A673 (cell line): ENCODE measurements around the gene MAN2A2.

ENCODE experiments used
- EZH2 ChIP-seq: fragments of 200-600 bp; sonication (generic); IDR thresholded peaks from 2 replicates; pipeline ENCODE4 v1.6.1; 2017; ENCODE audit warnings: borderline replicate concordance, low read depth, mild to moderate bottlenecking, mixed read lengths, antibody characterized with exemption, low read length; ENCODE audit not compliant: poor library complexity, severe bottlenecking
- TF ChIP-seq, protein P1 (sequence below): fragments of 300-800, 200-600 bp; sonication (generic); conservative IDR thresholded peaks from 2 replicates; pipeline ENCODE4 v1.5.1; 2017; ENCODE audit warnings: low read depth, mild to moderate bottlenecking, antibody characterized with exemption, low read length, moderate library complexity, mixed read lengths

DNA sequence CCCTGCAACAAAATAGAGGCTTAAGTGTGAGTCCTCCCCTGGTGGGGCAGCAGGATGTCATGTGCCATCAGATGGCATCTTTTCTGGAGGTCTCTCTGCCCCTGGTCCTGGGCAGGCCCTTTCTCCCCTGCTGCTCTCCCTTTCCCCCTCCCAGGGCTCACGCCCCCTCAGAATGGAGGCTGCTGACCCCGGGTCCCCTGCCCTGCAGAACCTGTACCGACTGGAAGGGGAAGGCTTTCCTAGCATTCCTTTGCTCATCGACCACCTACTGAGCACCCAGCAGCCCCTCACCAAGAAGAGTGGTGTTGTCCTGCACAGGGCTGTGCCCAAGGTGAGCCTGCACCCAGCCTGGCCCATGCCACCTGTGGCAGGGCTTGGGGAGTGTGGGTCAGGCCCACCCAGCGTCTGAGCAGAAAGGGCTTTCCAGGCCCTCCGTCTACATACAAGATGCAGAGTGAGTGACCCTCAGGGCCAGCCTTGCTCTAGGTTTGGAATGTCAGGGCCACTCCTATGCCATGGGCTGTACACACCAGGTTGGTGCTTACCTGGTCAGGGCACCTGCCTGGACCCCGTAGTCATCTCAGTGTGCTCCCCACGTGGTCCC lies 11.7 kb upstream of the MAN2A2 start:
- TF ChIP-seq, protein P1, sequence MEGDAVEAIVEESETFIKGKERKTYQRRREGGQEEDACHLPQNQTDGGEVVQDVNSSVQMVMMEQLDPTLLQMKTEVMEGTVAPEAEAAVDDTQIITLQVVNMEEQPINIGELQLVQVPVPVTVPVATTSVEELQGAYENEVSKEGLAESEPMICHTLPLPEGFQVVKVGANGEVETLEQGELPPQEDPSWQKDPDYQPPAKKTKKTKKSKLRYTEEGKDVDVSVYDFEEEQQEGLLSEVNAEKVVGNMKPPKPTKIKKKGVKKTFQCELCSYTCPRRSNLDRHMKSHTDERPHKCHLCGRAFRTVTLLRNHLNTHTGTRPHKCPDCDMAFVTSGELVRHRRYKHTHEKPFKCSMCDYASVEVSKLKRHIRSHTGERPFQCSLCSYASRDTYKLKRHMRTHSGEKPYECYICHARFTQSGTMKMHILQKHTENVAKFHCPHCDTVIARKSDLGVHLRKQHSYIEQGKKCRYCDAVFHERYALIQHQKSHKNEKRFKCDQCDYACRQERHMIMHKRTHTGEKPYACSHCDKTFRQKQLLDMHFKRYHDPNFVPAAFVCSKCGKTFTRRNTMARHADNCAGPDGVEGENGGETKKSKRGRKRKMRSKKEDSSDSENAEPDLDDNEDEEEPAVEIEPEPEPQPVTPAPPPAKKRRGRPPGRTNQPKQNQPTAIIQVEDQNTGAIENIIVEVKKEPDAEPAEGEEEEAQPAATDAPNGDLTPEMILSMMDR: no peak
- TF ChIP-seq EZH2: no peak
